Measurements from ENCODE around the gene FAM234B.

FAM234B gene

DNA sequence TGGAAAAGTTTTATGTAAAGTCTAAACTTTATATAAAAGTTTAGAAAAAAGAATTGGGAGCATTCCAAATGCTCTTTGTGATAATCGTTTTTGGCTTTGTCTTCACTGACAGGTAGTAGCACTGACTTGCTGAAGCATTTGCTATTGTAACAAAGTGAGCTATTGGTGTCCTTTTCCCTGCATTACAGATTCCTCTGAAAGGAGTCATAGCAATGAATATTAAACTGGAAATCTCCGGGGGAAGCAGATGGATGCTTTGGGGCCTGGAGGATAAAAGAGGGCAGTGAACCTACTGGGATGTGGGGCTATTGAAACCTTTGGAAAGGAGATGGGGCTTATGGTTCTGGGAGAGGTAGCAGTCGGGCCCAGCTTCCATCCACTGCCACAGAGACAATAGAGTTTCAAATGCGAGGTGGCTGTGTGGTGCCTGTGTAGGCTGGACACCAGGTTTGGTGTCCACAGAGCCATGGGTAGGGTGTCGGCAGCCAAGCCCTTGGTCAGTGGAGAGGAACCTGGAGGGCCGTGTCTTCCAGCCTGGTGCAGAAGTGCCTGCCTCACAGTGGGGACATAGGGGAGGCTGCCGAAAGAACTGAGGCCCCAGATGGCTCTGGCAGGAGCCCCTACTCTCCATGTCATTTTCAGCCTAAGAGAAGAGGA lies 49.1 kb downstream of the FAM234B start:
- no peak for DNase-seq

DNA sequence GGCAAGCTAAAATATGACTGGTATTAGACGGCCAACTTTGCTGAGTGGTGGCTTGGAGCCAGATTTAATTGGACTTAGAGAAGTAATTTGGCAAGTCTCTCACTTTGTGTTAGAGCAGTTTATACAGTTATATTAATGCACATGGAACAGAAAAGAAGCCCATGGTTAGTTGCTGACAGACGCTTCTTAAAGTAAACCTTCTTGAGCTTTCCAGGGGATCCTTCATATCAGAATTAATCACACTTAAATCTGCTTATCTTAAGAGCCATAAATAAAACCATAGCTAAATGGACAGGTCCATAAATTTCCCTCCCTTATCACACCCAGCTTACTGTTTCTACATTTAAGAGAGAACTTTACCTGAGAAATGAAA lies 49.7 kb downstream of the FAM234B start:
- DNase-seq, result peak; percentile 80 to 90

DNA sequence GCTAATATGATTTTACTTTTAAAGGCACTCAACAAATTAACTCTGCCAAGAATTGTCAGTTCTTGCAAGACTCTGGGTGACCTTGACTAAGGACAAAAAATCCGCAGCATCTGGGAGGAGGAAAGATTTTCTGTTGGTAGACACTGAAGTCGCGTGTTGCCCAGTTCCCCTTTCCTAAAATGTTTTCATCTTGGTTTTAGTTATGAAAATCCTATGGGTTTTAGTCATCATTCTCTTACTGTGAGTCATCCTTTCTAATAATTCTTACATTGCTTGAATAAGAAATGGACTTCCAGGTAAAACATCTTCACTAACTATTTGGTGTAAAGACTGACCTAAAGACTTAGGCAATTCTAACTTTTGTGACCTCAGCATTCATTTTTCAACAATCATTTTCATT lies 50.2 kb downstream of the FAM234B start:
- DNase-seq, result no peak

DNA sequence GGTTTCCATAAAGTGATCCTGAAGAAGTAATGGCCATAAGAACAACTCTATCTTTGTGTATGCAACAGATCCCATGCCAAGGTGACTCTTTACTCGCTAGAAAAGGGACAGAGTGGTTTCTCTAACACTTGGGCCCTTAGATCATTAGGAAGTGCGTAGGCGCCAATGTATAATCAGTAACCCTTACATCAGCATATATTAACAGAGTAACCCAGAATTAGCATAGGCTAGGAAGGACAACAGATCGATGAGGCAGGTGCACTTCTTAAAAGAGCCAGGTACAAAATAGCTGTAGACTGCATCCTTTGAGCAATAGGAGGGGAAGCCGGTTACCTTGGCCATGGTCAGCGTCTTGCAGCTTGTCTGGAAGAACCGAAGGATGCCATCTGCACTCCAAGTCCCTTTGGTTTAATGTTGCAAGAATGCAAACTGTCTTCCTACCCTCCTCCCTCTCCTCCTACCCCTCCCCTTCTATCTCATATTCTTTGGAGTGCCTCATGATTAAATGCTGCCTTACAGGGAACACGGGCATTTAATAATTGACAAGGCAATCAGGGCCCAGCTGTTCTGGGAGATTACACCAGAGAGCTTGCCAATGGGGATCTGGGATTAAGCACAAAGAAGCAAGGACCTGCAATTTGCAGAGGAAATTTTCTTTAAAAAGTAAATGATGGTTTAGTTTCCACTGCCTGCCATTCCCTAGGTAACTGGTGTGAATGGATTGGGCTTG lies 51.2 kb downstream of the FAM234B start:
- DNase-seq, result peak in 1 of 2 experiments; percentile 47

DNA sequence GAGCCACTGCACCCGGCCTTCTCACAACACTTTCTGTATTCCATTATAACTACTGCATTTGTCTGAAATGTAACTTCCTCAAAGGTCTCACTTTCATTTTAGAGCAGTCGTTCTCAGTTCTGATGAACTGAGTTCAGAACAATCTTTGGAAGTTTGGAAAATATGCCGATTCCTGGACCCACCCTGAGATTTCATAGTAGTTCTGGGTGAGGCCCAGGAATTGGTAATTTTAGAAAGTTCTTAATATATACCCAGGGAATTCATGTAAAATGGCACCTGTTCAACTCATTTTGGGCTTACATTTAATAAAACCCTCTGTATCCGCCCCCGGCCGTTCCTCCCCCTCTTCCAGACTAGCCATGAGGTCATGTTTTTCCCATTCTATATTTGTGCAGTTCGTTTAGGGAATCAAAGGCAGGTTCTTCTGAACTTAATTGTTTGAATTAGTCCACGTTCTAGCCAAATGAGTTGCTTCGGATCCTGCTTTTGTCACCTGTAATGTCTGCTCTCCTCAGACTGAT lies 53.4 kb downstream of the FAM234B start:
- no peak for DNase-seq

DNA sequence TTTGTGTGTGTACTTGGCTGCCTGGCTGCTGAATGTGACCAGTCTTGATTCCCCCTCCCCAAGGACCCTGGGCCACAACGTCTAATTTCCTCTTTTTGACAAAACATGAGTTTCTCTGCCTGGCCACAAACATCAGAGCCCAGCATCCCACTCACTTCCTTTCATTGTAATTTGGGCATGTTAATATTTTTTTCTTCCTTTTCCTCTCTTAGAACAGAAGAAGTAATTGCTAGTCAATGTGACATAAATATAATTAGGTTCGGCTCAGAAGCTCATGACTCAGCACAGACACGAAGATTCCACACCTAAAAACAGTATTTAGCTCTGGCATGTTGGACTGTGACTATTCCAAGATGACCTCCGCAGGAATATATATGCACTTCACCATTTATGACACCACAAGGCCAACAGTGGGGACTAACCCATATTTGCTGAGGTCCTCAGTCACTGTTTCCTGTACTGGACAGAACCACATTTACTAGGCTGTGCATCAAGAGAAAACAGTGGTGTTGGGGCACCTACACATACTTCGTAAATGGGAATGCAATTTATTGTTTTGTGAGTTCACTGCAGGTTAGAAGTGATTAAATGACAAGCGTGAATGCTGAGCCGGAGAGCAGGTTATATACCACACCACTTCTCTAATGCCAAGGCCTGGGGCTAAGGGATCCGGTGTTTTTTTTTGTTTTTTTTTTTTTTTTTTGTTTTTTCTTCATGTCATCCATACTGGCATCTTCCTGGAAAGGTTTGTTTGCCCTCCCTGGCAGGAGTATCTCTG lies 55.1 kb downstream of the FAM234B start:
- no peak for DNase-seq

DNA sequence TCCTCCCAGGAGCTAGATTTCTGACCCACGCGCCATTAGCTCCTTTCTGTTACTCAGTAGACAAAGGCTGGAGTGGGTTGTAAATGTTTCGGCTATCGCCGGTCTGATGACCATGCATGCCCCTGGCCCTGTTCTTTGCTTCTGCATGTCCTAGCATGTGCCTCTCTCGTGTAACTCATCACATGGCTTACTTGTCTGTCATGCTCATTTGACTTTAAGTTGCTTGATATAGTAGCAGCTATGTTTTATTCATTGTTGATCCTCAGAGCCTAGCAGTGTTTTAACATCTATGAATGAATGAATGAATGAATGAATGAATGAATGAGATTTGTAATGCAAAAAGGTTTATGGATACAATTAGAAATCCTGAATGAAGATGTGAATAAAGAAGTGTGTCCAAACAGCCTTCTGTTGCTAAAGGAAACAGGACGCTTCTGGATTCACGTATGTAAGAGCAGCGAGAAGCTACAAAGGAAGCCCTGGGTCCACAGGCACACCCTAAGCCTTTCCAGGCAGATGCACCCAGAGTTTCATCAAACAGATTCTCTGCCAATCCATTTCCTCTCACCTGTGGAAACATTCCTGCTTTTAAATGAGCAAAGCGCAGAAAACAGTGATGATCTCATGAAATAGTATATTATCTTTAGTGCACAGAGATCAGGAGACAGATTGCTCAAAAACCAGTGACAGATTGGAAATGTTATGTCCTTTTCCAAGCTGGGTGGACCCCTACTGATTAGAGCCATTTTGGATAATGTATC lies 55.8 kb downstream of the FAM234B start:
- peak in 1 of 2 experiments; percentile 36 for DNase-seq

DNA sequence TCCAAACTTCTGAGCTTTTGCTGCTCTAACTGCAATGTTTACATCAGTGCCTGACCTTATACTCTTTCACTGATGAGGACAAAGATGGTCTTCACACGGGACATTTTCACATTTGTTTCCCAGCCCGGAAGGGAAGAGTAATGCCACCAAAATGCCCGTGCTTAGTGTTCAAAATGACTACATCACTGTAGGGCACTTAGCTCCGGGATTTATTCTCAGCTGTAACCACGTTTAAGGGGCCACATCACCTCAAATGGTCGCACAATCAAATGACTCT lies 56.4 kb downstream of the FAM234B start:
- DNase-seq, result peak in 1 of 2 experiments; percentile 37

DNA sequence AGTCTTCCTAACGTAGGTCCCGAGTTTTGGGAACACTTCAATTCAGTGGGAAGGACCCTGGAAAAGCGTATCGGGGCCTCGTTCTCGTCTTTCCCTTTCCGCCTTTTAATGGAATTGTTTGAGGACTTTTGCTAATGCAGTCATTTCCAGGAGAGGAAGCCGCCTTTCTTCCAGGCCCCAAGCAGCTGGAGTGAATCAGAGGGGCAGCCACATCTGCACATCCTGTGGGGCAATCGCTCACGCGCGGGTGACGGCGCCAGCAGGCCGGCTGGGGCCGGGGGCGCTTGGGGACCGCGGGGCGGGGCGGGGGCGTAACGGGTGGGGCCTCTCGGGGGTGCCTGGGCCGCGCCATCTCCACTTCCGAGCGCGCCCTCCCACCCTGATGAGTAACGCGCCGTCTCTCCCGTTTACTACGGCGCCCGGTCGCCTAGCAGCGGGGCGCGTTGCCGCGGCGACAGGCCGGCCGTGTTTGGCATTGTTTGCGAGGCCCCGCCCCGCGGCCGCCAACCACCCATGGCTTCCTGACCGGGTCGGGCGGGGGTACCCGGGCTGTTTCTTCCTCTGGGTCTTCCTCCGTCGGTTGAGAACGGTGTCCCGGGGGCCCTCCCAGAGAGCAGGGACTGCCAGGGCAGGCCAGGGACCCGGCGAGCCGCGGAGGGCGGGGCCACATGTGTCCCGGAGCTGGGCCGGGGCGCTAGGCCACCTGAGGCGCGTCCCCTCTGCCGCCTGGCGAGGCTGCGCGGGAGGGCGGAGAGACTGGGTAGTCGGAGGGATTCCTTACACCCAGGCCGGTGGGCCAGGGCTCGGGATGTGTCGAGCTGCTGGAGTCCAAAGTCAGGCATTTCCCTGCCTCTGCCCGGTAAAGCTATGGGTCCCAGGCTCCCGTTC lies 56.9 kb downstream of the FAM234B start:
- DNase-seq, result peak; percentile 73 to 81

DNA sequence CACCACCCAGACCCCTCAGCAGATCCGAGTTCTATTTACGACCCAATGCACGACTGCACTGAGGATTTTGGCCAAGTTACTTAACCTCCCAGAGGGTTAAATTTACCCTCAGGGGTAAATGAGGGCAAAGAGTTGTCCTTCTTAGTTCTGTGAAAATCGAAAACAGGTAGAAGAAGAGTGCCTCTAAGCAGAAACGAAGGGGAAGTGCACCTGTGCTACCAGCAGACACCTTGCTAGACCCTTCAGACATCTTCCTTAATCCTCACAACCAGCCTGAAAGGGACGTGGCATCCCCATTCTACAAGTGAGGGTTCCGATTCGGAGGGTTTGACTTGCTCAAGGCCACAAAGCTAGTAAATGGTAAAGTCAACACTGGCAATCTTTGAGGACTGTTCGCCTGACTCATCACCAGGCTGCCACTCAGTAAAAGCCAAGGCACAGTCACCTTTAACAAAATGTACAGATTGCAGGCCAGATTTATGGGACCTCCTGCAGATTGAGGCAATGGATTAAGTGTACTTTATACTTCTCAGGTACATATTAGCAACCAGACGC lies 57.7 kb downstream of the FAM234B start:
- DNase-seq, result peak in 1 of 2 experiments; percentile 14

DNA sequence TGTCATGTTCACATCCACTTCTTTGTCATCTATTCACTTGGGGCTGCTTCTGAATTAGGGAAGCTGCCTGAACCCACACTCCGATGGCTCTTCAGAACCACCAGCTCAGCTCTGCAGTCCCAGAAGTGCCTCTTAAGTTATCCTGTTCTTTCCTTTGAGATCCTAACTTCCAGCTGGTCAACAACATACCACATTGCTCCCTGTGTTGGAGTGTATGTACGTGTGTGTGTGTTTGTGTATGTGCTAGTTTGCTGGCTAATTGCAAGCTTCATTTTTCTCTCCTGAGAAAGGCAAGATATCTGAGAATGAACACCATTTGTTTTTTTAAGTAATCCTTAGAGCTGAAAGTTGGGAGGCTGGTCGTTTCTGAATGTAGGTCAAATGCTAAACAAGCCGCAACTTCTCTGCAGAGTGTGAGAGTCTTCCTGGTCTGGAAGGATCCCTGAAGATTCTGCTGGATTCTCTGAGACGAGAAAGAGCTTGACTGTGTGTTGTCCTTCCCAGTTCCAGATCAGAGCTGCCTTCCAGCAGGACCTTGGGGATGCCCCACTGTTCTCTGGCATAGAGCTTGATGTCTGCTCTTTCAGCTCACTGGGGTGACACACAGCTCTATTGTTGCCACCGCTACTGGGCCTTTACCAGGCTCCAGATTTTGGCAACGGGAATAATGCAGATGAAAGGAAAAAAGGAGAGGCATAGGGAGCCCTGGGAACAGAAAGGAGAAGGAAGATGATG lies 58.4 kb downstream of the FAM234B start:
- peak in 1 of 2 experiments; percentile 33 for DNase-seq

DNA sequence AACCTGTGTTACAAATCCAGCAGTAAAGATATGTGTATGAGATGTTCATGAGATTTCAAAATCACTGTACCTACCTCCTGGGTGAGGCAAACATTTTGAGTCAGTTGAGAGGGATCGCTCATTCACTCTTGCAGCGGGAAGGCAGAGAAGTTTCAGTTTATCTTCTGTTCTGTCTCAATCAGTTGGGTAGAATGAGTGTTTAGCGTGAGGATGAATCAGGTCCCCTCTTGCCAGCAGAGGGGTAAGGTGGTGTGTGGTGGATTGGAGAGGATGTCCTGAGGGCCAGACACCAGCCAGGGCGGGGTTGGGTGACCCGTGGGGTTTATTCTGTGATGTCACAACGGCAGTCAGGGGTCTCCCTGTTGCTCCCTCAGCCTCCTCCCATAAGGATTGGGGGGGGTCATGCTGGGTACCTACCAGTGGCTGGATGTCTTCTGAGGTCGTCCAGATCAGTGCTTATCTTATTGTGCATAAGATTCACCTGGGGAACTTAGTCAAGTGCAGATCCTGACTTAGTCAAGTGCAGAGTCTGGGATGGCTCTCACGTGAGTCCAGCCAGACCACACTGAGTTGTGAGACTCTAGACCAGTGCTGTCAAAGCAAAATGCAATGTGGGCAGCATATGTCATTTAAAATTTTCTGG lies 59.3 kb downstream of the FAM234B start, which contains the start of gene GSG1:
GSG1 (minus strand) TSS at position 277 of the 643 bp plus-strand sequence; CDS start at position 122, 155 bp downstream.
- no peak for DNase-seq

DNA sequence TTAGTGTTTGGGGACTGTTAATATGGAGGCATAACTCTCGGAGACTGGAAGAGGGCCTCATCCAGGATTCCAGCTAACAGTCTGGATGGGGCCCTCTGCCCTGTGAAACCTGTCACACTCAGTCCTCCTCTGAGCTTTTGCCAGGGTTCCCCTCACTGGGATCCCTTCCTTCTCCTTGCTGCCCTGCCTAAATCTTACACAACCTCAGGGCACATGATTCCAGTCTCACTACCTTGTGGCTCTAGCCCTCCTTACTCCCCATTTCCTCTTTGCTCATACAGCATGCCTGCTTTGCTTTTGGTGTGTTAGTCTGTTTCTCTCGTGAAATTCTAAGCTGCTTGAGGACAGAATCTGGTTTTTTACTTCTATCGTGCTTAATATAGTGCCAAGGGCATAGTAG lies 60.2 kb downstream of the FAM234B start:
- no peak for DNase-seq

DNA sequence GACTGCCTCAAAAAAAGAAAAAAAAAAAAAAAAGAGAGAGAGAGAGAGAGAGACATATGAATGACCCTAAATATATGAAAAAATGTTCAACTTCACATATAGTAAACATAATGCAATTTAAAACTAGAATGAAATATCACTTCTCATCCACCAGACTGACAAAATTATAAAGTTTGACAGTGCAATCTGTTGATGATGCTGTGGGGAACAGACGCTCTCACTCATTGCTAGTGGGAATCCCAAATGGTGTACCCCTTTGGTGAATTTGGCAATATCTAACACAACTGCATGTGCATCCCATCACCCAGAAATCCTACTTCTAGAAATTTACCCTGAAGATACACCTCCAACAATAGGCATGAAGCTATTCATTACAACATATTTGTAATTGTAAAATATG lies 61.6 kb downstream of the FAM234B start:
- no peak for DNase-seq

DNA sequence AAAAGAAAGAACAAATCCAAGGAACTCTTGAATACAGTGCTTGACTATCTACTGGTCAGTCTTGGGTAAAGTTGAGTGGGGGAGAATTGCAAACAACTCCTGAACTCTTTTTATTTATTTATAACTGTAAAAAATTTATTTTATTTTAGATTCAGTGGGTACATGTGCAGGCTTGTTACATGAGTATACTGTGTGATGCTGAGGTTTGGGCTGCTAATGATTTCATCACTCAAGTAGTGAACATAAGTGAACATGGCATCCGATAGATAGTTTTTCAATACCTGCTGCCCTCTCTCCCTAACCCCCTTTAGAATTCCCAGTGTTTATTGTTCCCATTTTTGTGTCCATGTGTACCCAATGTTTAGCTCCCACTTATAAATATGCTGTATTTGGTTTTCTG lies 62.5 kb downstream of the FAM234B start:
- no peak for DNase-seq

DNA sequence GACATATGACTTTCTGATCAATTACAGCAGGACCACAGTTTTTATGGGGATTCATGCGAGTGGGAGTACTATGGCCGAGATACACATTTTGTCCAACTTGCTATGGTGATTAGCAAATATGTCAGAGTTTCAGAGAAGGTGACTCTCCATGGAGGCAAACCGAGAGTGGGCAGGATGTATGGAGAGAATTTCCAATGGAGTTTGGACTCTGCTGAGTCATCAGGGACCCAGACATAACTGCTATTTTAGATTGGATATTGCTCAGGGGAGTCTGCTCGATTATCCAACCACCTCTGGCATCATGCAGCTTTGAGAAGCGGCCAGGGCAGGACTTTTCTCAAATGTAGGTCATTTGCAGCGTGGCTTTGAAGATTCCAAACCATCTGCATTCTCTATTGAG lies 68.8 kb downstream of the FAM234B start:
- DNase-seq, result no peak

DNA sequence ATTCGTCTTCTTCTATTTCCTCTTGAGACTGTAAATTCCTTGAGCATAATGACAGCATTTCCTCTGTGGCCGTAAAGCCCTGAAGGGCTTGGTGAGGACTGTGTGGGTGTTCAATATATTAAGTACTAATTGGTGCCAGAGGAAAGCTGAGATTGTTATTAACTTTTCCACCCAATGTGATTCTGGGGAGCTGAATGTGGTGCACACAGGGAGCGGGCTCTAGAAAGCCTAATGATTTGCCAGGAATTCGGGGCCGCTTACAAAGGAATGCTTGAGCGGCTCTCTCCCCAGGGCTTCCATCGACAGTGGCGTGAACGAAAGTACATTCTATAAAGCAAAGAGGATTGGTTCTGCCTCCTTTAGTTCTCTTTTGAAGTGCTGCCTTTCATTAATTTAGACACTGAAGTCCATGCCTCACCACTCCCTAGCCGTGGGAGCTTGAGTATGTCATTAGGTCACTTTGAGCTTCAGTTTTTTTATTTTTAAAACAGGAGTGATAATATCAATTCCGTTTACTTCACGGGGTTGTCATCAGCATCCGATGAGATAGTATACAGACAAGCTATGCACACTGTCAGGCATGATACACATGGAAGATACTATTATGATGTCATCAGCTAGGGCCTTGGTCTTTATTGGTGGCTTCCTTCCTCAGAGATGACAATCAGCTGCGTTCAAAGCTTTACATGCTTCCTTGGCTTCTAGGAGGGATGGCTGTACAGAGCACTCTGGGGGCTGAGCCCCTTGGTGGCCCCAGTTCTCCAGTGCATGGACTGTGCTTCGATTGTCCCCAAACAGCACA lies 70.3 kb downstream of the FAM234B start:
- DNase-seq, result no peak

DNA sequence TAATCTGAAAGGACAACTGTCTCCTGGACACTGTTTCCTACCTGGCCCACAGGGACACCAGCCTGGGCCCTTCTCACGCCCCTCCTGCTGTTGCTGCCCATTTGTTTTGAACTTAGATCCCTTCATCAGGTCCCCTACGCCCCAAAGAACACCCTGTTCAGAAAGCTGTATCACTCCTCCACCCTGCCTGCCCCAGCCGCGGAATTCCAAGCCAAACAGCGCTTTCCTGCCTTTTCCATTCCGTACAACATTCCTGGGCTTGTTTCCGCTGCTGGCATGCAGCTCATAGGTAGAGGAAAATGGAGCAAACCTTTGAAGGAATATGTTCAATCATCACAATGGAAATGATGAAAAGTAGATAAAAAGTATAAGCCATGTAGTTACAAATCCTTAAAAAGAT lies 72.1 kb downstream of the FAM234B start:
- DNase-seq, result no peak

DNA sequence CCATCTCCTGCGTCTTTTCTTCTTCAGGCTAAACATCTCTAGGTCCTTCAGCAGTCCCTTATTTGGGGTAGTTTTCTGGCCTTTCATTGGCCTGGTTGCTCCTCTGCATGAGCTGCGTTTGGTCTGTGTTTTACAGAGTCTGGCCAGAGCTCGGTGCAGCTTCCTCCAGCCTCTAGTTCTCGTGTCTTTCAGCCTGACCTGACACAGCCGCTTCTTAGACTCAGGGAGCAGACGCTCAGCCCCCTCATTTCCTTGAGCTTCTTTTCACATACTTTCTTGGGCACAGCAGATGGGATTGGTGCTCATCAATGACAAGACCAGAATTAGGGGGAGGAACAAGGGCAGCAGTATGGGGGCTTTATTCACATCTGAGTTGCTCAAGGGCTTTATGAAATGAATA lies 72.8 kb downstream of the FAM234B start:
- DNase-seq, result no peak

Measured in NCI-H446 (cell line).